GM21619 (cell line): ENCODE measurements around the gene SLC35F6.
"Not testable (repeated sequence)": the region's sequence is repeated elsewhere in the genome, so short reads cannot be mapped to it uniquely, and the experiment has no call there.

ENCODE experiments used
- ATAC-seq: cut with Tn5 transposase; IDR thresholded peaks from one replicate; pipeline ENCODE4 v1.9.1; 2021; ENCODE audit not compliant: unreplicated experiment

SLC35F6 gene

GRCh38 chr2:26754972-26755670 is 9.0 kb upstream of the SLC35F6 start:
- ATAC-seq = no peak

- ATAC-seq = no peak
Measured at GRCh38 chr2:26756337-26756736, 7.7 kb upstream of the SLC35F6 start.

- peak; percentile 48 for ATAC-seq
Measured at GRCh38 chr2:26757873-26758789, 6.0 kb upstream of the SLC35F6 start.

GRCh38 chr2:26758790-26759321 is 5.2 kb upstream of the SLC35F6 start:
- ATAC-seq = no peak

- ATAC-seq = no peak
Measured at GRCh38 chr2:26759845-26760244, 4.2 kb upstream of the SLC35F6 start.

GRCh38 chr2:26760991-26761390 is 3.1 kb upstream of the SLC35F6 start:
- not testable (repeated sequence) for ATAC-seq

GRCh38 chr2:26763019-26763418 is 1.1 kb upstream of the SLC35F6 start:
- ATAC-seq = no peak

GRCh38 chr2:26764906-26765305 is 822 bp downstream of the SLC35F6 start:
- ATAC-seq = no peak

GRCh38 chr2:26765475-26766200 is 1.6 kb downstream of the SLC35F6 start:
- no peak for ATAC-seq

- ATAC-seq = no peak
Measured at GRCh38 chr2:26767129-26767528, 3.0 kb downstream of the SLC35F6 start.

GRCh38 chr2:26767894-26768487 is 3.9 kb downstream of the SLC35F6 start:
- ATAC-seq = no peak

GRCh38 chr2:26768759-26769088 is 4.6 kb downstream of the SLC35F6 start:
- no peak for ATAC-seq

- ATAC-seq = no peak
Measured at GRCh38 chr2:26769089-26769761, 5.1 kb downstream of the SLC35F6 start.

GRCh38 chr2:26770986-26771586 is 7.0 kb downstream of the SLC35F6 start:
- ATAC-seq = no peak

- no peak for ATAC-seq
Measured at GRCh38 chr2:26772064-26773001, 8.2 kb downstream of the SLC35F6 start.

- ATAC-seq = no peak
Measured at GRCh38 chr2:26776195-26776800, 12.2 kb downstream of the SLC35F6 start.

GRCh38 chr2:26778098-26778497 is 14.0 kb downstream of the SLC35F6 start:
- no peak for ATAC-seq

GRCh38 chr2:26778507-26778906 is 14.4 kb downstream of the SLC35F6 start:
- no peak for ATAC-seq
